Esophagus squamous epithelium (tissue), 4 donors: ENCODE data around the gene UMAD1.

ENCODE experiments used
- CTCF ChIP-seq, 6 experiments: fragments of 450-650 bp in 4 of 6; fragments of 200-600 bp in 2 of 6; sonication (generic) in 2 of 6; IDR thresholded peaks; one replicate each; pipeline ENCODE4 v1.5.1; 2016 to 2019; ENCODE audit warnings: antibody characterized with exemption in 6 of 6, mild to moderate bottlenecking in 4 of 6, moderate library complexity in 4 of 6
- POLR2A ChIP-seq, 4 donors: fragments of 450-650 bp; IDR thresholded peaks; one replicate each; pipeline ENCODE4 v1.6.1; 2017; ENCODE audit warnings: antibody characterized with exemption in 4 of 4, mild to moderate bottlenecking in 4 of 4, moderate library complexity in 3 of 4

DNA sequence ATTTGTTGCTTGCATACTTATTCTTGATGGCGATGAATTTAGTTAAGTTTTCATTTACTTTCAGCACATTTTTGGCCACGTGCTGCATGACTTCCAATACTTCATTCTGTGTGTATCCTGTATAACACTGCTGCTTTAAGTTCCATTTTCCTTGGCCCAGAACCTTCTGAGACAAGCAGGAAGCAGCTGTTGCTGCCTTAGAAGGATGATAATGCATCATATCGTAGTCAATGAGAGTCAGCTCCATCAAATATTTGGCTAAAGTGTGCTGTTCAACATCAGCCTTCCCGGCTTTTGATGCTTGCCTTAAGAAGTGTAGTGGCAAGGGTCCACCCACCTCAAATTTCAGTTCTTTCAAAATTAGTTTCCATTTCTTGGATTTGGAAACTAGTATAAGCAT lies 268.8 kb downstream of the UMAD1 start:
- TF ChIP-seq CTCF (IDR thresholded peaks at IDR 0.05) = no peak
- TF ChIP-seq POLR2A (IDR thresholded peaks at IDR 0.05) = no peak
